ENCODE data around the gene GARNL3. TPM values are rescaled to one million over a fixed set of nuclear protein-coding genes. Genes with fewer than 3 reads are reported as not detected.

The GARNL3 gene
- total RNA-seq, 1 donor from 2014 or later, result 3.3 TPM

DNA sequence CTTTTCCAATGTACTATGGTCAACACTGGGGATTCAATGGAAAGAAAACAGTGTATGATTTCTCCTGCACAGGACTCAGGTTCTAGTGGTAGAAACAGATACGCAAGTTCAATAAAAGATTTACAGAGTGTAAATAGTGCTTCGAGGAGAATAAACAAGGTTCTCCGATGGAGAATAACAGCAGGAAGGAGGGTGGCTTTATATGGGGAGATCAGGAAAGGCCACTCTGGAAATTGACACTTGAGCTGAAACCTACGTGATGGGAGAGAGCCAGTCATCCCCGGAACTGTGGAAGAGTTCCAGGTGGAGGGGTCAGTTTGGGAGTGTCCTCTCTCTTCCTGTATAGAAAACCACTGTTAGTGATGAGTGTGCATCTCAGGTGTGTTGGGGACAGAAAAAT, 65.9 kb downstream of the GARNL3 start:
- Mint-ChIP-seq H3K9me3 (ENCODE audit: unreplicated experiment) (no peaks in the 10 kb centered on the region), H3K27ac (ENCODE audit: unreplicated experiment) (no peak overlapping the region), H3K27me3 (ENCODE audit: unreplicated experiment) (peaks cover 2% of the 10 kb centered on the region)

DNA sequence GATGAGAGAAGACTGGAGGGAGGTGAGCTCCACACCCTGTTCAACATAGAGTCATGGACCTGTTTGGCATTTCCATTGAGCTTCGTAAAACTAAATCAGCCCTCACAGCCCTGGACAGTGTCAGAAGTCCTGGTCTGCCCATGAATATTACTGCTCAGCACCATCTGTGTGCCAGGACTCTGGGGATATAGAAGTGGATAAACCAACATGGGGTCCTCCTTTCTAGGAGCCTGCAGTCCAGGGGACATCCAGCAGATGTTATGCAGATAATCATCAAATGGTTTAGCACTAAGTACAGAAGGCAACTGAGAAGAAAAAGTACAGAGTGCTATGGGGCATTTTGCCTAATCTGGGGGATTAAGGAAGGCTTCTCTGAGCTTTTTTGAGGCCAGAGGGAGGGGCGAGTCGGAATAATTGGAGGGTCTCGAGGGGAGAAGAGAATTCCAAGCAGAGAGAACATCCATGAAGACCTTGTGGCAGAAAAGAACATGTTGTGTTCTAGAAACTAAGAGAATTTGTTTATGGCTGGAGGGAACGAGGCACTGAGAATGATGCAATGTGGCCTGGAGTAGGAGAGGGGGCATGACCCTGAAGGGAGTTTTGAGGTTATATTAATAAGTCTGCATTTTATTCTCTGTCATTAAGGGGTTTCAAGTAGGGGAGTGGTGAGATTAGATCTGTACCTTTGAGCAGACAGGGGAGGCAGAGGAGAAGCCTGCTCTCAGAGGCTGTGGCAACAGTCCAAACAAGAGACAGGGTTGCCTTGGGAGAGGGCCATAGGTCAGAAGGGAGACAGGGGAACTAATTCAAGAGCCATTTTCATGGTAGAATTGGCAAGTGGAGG, 68.9 kb downstream of the GARNL3 start:
- H3K27ac Mint-ChIP-seq (ENCODE audit: unreplicated experiment), result no peak overlapping the region
- H3K4me3 Mint-ChIP-seq (ENCODE audit: unreplicated experiment), result no peak overlapping the region
- H3K9me3 Mint-ChIP-seq (ENCODE audit: unreplicated experiment), result no peaks in the 10 kb centered on the region
- TF ChIP-seq, protein P1, sequence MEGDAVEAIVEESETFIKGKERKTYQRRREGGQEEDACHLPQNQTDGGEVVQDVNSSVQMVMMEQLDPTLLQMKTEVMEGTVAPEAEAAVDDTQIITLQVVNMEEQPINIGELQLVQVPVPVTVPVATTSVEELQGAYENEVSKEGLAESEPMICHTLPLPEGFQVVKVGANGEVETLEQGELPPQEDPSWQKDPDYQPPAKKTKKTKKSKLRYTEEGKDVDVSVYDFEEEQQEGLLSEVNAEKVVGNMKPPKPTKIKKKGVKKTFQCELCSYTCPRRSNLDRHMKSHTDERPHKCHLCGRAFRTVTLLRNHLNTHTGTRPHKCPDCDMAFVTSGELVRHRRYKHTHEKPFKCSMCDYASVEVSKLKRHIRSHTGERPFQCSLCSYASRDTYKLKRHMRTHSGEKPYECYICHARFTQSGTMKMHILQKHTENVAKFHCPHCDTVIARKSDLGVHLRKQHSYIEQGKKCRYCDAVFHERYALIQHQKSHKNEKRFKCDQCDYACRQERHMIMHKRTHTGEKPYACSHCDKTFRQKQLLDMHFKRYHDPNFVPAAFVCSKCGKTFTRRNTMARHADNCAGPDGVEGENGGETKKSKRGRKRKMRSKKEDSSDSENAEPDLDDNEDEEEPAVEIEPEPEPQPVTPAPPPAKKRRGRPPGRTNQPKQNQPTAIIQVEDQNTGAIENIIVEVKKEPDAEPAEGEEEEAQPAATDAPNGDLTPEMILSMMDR (IDR thresholded peaks at IDR 0.05; ENCODE audit: unreplicated experiment), result no peak
- no peak for DNase-seq (ENCODE audit: low spot score)
- H3K36me3 Mint-ChIP-seq (ENCODE audit: low read depth, unreplicated experiment), result no peaks in the 10 kb centered on the region
- peaks cover 2% of the 10 kb centered on the region for H3K27me3 Mint-ChIP-seq (ENCODE audit: unreplicated experiment)
- H3K4me1 Mint-ChIP-seq (ENCODE audit: unreplicated experiment), result no peaks in the 10 kb centered on the region

More for the DNA sequence above, 65.9 kb downstream of the GARNL3 start:
- no peaks in the 10 kb centered on the region for H3K36me3 Mint-ChIP-seq (ENCODE audit: low read depth, unreplicated experiment)
- no peak for DNase-seq (ENCODE audit: low spot score)
- H3K4me3 Mint-ChIP-seq (ENCODE audit: unreplicated experiment), result no peak overlapping the region
- no peaks in the 10 kb centered on the region for H3K4me1 Mint-ChIP-seq (ENCODE audit: unreplicated experiment)
- TF ChIP-seq, protein P1 (IDR thresholded peaks at IDR 0.05; ENCODE audit: unreplicated experiment), result no peak

DNA sequence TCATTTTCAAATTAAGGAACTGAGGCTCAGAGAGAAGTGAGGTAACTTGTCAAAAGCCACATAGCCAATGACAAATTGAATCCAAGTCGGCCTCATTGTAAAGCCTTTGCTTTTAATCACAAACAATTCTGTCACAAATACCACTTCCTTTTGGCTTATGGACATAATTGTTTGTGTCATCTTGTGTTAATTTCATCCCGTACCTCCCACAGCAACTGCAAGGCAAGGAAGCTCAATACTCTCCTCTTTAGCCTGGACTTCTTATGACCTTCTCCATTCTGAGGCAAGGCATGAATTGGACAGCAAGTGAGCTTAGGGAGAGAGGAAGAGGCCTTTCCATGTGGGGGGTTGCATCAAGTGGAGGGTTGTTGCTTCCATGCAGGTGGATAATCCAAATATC, 70.2 kb downstream of the GARNL3 start:
- no peak overlapping the region for H3K27ac Mint-ChIP-seq (ENCODE audit: unreplicated experiment)
- peaks cover 2% of the 10 kb centered on the region for H3K27me3 Mint-ChIP-seq (ENCODE audit: unreplicated experiment)
- no peaks in the 10 kb centered on the region for H3K4me1 Mint-ChIP-seq (ENCODE audit: unreplicated experiment)
- no peak for DNase-seq (ENCODE audit: low spot score)
- H3K9me3 Mint-ChIP-seq (ENCODE audit: unreplicated experiment), result no peaks in the 10 kb centered on the region
- H3K4me3 Mint-ChIP-seq (ENCODE audit: unreplicated experiment), result no peak overlapping the region
- H3K36me3 Mint-ChIP-seq (ENCODE audit: low read depth, unreplicated experiment), result no peaks in the 10 kb centered on the region
- TF ChIP-seq, protein P1 (IDR thresholded peaks at IDR 0.05; ENCODE audit: unreplicated experiment), result no peak

DNA sequence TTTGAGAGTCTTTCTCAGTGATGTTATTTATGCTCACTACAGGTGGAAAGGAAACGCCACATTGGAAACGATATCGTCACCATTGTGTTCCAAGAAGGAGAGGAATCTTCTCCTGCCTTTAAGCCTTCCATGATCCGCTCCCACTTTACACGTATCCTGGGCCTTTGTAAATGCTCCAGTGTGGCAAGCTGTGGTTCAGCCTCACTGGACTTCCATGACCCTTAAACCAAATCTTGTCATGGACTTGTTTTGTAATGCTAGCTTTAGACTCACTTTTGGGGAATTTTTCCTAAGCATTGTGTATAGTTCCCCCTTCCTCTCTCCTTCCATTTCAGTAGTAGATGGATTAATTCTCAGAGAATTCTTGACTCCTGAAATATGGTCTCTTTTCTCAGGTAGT, 71.5 kb downstream of the GARNL3 start:
- Mint-ChIP-seq H3K4me3 (ENCODE audit: unreplicated experiment) (no peak overlapping the region), H3K36me3 (ENCODE audit: low read depth, unreplicated experiment) (no peaks in the 10 kb centered on the region), H3K27me3 (ENCODE audit: unreplicated experiment) (peaks cover 2% of the 10 kb centered on the region), H3K9me3 (ENCODE audit: unreplicated experiment) (no peaks in the 10 kb centered on the region), H3K27ac (ENCODE audit: unreplicated experiment) (no peak overlapping the region), H3K4me1 (ENCODE audit: unreplicated experiment) (no peaks in the 10 kb centered on the region)
- DNase-seq (ENCODE audit: low spot score), result no peak
- TF ChIP-seq, protein P1 (IDR thresholded peaks at IDR 0.05; ENCODE audit: unreplicated experiment), result no peak
